ENCODE results near the gene COL8A1.
A peak's percentile ranks its signal among the peaks of the same experiment; 100 is the strongest.
"Not testable (repeated sequence)": the region's sequence is repeated elsewhere in the genome, so short reads cannot be mapped to it uniquely, and the experiment has no call there.

Gene COL8A1

DNA sequence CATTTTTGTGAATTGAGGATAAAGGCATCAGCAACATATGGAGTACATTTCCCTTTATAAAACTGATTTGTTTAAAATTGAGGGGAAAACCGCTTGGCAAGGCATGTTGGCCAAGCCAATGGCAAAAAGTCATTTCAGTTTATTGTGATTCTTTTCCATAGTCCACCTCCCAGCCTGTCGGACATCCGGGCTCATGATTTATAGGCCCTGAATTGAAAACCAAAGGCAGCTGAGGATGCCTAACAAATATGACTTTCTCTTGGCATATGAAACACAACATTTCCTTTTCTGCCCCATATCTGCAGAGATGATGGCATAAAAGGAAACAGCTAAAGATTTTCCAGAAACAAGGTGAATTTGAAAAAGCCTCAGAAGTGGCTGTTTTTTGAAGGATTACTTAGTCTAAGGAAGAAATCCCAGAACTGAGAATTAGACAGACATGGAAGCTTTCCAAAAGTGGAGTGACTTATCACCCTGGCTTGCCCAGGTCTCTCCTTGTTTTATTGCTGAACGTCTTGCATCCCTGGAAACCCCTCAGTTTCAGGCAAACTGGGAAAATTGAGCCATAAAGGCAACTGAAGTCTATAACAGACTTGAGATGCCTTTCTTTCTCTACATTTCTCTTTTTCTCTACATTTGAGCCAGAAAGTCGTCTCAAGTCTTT is 74.0 kb downstream of the COL8A1 start:
- no peak for DNase-seq

- no peak for DNase-seq
Measured at GRCh38 chr3:99713440-99713839, 75.0 kb downstream of the COL8A1 start.

DNA sequence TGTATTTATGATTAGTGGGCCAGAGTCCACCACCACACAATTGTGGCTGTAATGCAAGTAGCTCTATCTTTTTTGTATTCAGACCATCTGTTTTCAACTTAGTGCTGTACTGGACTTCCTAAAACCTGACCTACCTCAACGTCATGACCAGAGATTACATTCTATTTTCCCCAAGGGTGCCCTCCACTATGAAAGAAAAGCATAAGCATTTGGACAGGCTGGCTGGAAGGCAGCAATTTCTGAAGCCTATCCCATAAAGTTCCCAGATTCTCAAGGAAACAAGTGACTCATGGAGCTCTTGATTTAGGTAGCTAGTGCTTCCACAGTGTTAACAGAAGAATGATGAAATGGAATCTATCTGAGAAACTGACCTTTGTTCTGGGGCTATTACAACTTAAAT is 75.8 kb downstream of the COL8A1 start:
- DNase-seq, result no peak

DNA sequence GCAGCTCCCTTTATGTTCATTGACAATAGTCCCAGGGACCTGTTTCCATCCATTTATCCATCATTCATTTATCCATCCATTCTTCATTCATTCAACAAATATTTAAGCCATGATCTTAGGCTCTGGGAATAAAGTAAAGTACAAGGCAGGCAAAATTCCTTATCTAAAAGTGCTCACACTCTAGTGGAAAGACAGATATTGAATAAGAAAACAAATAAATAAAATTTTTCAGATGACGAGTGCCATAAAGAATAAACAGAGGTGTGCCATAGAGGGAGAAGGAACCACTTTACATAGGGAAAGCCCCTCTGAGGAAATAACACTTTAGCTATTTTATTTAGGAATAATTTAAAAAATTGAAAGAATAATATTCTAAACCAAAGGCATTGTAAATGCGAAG is 76.2 kb downstream of the COL8A1 start:
- DNase-seq, result no peak

DNA sequence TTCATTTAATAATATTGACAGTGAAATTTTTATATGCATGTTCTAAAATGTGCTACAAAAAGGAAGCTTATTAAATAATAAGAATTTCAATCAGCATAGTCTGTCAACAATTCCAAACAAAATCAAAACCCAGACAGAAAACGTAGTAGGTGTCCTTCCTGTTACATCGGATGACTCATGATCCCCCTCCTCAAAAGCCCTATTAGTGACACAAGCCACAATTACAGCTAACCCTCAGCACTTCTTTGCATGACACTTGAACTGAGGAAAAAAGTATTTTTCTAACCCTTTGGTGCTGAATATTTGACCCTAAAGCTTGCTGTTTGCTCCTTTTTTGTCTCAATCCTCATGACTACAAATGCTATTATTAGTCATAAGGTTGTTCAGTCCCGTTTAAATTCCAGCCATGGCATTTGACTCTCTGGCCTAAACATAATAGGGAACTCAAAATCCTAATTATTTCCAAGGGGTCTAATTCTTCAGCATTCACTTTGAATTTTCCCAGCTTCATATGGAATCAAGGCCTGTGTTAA is 78.1 kb downstream of the COL8A1 start:
- no peak for DNase-seq

- no peak for DNase-seq
Measured at GRCh38 chr3:99720985-99721632, 82.7 kb downstream of the COL8A1 start.

DNA sequence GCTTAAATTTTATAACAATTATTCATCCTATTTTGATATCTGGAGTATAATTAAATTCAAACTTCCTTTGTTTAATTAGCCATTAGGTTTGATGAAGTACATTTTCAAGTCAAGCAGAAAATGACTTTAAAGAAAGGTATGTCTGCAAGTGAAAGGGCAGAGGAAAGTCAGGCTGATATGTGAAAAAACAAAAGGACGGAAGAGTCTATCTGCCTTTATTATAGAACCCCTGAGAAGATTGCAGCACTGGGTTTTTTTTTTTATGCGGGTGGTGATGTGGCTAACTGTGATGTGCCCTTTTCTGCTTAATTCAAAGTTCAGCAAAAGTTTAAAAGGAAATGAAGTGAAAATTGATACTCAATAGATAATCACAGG is 83.2 kb downstream of the COL8A1 start:
- DNase-seq, result no peak

GRCh38 chr3:99724276-99724675 is 85.9 kb downstream of the COL8A1 start:
- DNase-seq, result no peak

- no peak for DNase-seq
Measured at GRCh38 chr3:99730870-99731269, 92.5 kb downstream of the COL8A1 start.

DNA sequence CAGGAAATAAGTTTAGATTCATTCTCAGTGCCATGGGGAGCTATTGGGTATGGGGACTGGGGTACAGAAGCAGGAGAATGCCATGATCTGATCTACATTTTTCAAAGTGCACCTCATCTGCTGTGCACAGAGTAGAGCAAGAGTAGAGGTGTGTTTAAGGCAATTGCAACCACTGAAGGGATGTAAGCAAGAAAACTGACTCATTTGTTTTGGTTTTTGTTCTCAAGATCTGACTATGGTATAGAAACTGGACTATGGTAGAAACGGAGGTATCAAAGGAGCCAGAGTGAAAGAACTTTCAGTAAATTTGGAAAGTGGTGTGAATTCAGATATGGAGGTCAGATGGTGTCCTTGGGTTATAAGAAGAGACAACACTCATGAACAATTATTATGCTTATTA is 93.1 kb downstream of the COL8A1 start:
- no peak for DNase-seq

DNA sequence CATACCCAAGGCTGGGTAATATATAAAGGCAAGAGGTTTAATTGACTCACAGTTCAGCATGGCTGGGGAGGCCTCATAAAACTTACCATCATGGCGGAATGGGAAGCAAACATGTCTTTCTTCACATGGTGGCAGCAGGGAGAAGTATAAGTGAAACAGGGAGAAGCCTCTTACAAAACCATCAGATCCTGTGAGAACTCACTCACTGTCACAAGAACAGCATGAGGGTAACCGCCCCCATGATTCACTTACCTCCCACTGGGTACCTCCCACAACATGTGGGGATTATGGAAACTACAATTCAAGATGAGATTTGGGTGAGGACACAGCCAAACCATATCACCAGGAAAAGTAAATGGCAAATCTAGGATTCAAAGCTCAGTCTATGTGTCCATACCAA is 102.0 kb downstream of the COL8A1 start:
- not testable (repeated sequence) for DNase-seq

DNA sequence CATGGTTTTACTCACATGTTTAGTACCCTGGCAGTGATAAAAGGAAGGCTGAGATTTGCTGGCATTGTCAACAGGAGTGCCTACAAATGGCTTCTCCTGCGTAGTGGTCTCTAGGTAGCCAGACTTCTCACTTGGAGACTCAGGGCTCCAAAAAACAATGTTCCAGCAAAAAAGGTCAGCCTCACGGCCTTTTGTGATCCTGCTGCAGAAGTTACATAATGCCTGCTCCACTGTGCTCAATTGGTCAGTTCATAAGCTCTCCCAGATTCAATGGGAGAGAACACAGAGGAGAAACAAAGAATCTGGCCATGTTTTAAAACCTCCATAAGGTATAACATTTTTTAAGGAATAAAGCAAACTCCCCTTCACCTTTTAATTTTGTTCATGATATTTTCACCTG is 103.2 kb downstream of the COL8A1 start:
- no peak for DNase-seq

DNA sequence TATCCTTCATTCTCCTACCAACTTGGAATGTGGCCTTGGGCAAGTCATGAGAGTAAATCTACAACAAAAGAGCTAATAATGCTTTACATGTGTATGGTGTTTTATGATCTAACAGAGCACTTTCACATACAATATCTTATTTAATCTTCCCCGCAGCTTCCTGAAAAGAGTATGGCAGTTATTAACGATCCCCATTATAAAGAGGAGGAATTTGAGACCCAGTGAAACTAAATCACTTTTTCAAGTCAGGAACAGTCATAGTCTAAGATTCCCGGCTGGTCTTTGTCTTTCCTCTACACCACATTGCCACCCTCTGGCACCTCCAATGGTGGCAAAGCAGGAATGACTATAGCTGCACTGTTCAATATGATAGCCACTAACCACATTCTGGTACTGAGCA is 109.5 kb downstream of the COL8A1 start:
- DNase-seq, result no peak

GRCh38 chr3:99751649-99752048 is 113.3 kb downstream of the COL8A1 start:
- no peak for DNase-seq

GRCh38 chr3:99753268-99753975 is 115.0 kb downstream of the COL8A1 start:
- peak in 1 of 2 donors; percentile 26 for DNase-seq

DNA sequence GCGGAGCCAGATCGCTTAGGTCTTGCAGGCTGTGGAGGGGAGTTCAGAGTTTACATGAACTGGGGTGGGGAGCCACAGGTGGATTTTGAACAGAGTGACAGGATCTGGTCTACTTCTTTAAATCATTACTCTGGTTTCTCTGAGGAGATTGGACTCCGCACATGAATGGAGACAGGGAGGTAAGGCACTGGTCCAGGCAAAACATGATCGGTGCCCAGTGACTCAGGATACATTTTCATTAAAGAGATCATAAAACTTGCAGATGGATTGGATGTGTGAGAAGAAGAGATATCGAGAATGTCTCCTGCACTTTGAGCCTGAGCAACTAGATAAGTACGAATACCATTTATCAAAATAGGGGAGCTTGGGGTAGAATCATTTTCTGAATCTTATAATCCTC is 117.4 kb downstream of the COL8A1 start:
- DNase-seq, result no peak

- DNase-seq, result no peak
Measured at GRCh38 chr3:99757966-99758365, 119.6 kb downstream of the COL8A1 start.

GRCh38 chr3:99758502-99759177 is 120.2 kb downstream of the COL8A1 start:
- DNase-seq, result no peak

GRCh38 chr3:99760031-99760430 is 121.6 kb downstream of the COL8A1 start:
- DNase-seq, result no peak

- DNase-seq, result no peak
Measured at GRCh38 chr3:99760629-99761028, 122.2 kb downstream of the COL8A1 start.

GRCh38 chr3:99761415-99762165 is 123.2 kb downstream of the COL8A1 start:
- no peak for DNase-seq

DNA sequence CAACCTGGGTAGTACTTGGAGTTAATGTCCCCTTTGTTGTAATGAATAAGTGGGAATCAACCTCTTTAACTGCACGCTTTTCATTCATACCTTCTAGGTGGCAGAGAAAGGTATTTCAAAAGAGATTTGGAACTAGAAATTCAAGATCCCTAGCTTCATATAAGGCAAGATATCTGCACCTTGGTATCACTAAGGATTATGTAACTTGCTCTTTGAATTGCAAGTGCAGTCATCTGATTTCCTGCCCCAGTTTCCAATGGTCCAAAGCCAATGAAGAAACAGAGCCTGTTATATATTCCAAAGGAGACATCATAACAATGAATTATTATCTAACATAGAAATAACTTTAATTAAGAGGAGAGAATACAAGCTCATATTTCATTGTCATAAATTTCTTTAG is 124.5 kb downstream of the COL8A1 start:
- DNase-seq, result no peak

GRCh38 chr3:99764377-99764776 is 126.0 kb downstream of the COL8A1 start:
- DNase-seq, result no peak

Data from CD4-positive, alpha-beta T cell treated with Interferon alpha-2 for 1 hour (primary cell).